ENCODE measurements around the gene MOGAT3.

DNA sequence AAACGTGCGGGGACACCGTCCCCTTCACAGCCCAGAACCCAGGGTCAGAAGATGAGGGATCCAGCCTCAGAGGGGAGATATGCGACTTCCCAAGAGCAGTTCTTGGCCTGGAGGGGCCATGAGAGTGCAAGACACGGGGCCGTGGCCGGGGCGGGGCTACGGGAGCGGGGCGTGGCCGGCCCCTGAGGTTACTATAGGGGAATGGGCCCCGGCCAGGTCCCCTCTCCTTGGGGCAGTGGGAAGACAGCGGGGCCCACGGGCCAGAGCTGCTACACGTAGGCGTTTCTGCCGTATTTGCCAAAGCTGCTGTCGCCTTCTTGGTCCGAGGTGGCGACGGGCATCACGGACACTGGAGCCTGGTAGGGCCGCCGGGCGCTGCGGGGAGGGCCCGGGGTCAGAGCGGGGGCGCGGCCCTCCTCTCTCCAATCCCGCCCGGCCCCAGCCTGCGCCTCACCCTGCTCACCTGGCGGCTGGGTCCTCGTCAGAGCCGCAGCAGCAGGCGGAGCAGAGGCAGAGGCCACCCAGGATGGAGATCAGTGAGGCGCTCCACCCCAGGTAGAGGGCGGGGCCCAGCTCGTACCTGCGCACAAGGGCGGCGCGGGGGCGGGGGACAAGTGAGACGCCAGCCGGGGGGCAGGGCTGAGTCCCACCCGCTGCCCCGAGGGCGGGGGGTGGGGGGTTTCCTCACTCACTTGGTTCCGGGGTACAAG, 31.5 kb upstream of the MOGAT3 start:
- TF ChIP-seq, protein P1, sequence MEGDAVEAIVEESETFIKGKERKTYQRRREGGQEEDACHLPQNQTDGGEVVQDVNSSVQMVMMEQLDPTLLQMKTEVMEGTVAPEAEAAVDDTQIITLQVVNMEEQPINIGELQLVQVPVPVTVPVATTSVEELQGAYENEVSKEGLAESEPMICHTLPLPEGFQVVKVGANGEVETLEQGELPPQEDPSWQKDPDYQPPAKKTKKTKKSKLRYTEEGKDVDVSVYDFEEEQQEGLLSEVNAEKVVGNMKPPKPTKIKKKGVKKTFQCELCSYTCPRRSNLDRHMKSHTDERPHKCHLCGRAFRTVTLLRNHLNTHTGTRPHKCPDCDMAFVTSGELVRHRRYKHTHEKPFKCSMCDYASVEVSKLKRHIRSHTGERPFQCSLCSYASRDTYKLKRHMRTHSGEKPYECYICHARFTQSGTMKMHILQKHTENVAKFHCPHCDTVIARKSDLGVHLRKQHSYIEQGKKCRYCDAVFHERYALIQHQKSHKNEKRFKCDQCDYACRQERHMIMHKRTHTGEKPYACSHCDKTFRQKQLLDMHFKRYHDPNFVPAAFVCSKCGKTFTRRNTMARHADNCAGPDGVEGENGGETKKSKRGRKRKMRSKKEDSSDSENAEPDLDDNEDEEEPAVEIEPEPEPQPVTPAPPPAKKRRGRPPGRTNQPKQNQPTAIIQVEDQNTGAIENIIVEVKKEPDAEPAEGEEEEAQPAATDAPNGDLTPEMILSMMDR (conservative IDR thresholded peaks at IDR 0.05) = no peak
- no peak for TF ChIP-seq EZH2 (IDR thresholded peaks at IDR 0.05; ENCODE audit: low read depth)
